Psoas muscle (tissue), 8 donors: ENCODE data around the gene LMTK3. TPM values are rescaled to one million over a fixed set of nuclear protein-coding genes. Genes with fewer than 3 reads are reported as not detected.

Experiments
- ATAC-seq, 4 donors: fragments of 200-7000 bp; cut with Tn5 transposase; one replicate each; pipeline ENCODE4 v1.9.1; 2020; ENCODE audit warnings: moderate library complexity in 3 of 4, mild to moderate bottlenecking in 2 of 4
- DNase-seq, 2 donors: peaks; one replicate each; pipeline ENCODE4 v3.0.0-alpha.2; 2020
- H3K27ac ChIP-seq: fragments of 200-600 bp; one replicate; pipeline ENCODE4 v1.8.0; 2022
- H3K27me3 ChIP-seq, 3 donors: fragments of 200-600 bp in 1 of 3; one replicate each; pipeline versions ENCODE4 v1.6.1 to v1.8.0; 2013 to 2022; ENCODE audit warnings: low read length in 2 of 3, mild to moderate bottlenecking in 2 of 3, moderate library complexity in 1 of 3; ENCODE audit not compliant: insufficient read depth in 3 of 3
- H3K36me3 ChIP-seq, 2 donors: fragments of 200-600 bp in 1 of 2; one replicate each; pipeline versions ENCODE4 v1.6.1 to v1.8.0; 2013 to 2022; ENCODE audit warnings: low read depth in 1 of 2, mild to moderate bottlenecking in 1 of 2, moderate library complexity in 1 of 2; ENCODE audit not compliant: insufficient read depth in 1 of 2
- H3K4me1 ChIP-seq: fragments of 200-600 bp; one replicate; pipeline ENCODE4 v1.8.0; 2022
- H3K4me3 ChIP-seq: fragments of 200-600 bp; one replicate; pipeline ENCODE4 v1.8.0; 2022; ENCODE audit warnings: mild to moderate bottlenecking
- H3K9me3 ChIP-seq: fragments of 200-600 bp; one replicate; pipeline ENCODE4 v1.8.0; 2022
- WGBS, 3 donors: extraction: QIAGEN DNeasy Blood & Tissue Kit; methylation state at CpG; one replicate each; pipeline versions ENCODE4 v1.1.6 to v1.1.7; 2013; 5-methylcytosine and 5-hydroxymethylcytosine counted together
- intact Hi-C, 2 donors: fragments of 100-400 bp; cut with DNase I; formaldehyde crosslinking; loops; one replicate each; pipeline versions ENCODE4 v1.11.0 to v1.14.2; 2022
- polyA plus RNA-seq, 3 donors: library from polyadenylated mRNA; stranded (reverse); fragments of 200-250 nt; gene quantifications; one replicate each; pipeline ENCODE4 v1.2.3, GENCODE V29; 2013
- total RNA-seq, 4 donors: library from RNA; stranded (reverse); fragmentation: NEBNext Ultra II Directional in 2 of 4; extraction: Animal tissue kit (Norgen Biotek cat#: 25700) in 2 of 4; gene quantifications; one replicate each; pipeline versions ENCODE4 v1.2.1 to v1.2.4, GENCODE V29; 2021 to 2023
- TF ChIP-seq, protein P1 (sequence below): fragments of 200-600 bp; IDR thresholded peaks from one replicate; pipeline ENCODE4 v1.8.0; 2022; ENCODE audit warnings: antibody characterized with exemption
- donor health status: healthy with polysubstance abuse.
- donor health status: DM: no; HTN: no; CAD: no; lungs with moderate emphysema.
- donor health status: Bipolar disorder and iron deficiency.
- donor health status: healthy.
- donor health status: DM: yes; HTN: yes; CAD: no.
- donor health status: DM: no; HTN: no; CAD: no.
- donor health status: DM: no; HTN: no; CAD: no.
- donor health status: DM: yes; HTN: yes; CAD: no.

Gene LMTK3
- total and polyA plus RNA-seq, 7 donors = 0.03 to 0.14 (median 0.06) TPM; not detected in 2

DNA sequence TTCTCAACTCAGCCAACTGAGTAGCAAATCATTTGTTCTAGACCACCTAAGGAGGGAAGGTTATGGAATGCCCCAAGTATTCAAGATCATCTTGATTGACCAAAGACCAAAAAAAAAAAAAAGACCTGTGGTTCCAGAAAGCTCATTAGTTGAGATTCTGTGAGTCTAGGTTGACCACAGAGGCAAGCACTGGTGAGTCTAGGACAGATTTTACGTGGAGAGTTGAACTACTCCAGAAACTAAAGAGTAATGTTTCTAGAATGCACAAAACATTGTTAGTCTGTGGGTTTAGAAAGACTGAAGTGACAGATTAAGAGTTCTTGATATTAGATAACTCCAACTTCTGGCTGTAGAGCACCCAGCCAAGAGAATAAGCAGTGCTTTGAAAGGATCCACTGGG lies 46.4 kb downstream of the LMTK3 start:
- 96 to 100% (median 98%) methylated on average over 1 of the region's 1 CpG for WGBS, 3 donors
- Histone ChIP-seq H3K4me1 (peaks cover 8% of the 10 kb centered on the region), H3K9me3 (no peaks in the 10 kb centered on the region), H3K27ac (no peak overlapping the region), H3K4me3 (no peak overlapping the region), H3K36me3 (peaks cover 0 to 2% of the 10 kb centered on the region in 2 donors), H3K27me3 (no peaks in the 10 kb centered on the region)
- TF ChIP-seq, protein P1, sequence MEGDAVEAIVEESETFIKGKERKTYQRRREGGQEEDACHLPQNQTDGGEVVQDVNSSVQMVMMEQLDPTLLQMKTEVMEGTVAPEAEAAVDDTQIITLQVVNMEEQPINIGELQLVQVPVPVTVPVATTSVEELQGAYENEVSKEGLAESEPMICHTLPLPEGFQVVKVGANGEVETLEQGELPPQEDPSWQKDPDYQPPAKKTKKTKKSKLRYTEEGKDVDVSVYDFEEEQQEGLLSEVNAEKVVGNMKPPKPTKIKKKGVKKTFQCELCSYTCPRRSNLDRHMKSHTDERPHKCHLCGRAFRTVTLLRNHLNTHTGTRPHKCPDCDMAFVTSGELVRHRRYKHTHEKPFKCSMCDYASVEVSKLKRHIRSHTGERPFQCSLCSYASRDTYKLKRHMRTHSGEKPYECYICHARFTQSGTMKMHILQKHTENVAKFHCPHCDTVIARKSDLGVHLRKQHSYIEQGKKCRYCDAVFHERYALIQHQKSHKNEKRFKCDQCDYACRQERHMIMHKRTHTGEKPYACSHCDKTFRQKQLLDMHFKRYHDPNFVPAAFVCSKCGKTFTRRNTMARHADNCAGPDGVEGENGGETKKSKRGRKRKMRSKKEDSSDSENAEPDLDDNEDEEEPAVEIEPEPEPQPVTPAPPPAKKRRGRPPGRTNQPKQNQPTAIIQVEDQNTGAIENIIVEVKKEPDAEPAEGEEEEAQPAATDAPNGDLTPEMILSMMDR = no peak
- ATAC-seq (no peak), DNase-seq (no peak)
- intact Hi-C loops = no loop called here

DNA sequence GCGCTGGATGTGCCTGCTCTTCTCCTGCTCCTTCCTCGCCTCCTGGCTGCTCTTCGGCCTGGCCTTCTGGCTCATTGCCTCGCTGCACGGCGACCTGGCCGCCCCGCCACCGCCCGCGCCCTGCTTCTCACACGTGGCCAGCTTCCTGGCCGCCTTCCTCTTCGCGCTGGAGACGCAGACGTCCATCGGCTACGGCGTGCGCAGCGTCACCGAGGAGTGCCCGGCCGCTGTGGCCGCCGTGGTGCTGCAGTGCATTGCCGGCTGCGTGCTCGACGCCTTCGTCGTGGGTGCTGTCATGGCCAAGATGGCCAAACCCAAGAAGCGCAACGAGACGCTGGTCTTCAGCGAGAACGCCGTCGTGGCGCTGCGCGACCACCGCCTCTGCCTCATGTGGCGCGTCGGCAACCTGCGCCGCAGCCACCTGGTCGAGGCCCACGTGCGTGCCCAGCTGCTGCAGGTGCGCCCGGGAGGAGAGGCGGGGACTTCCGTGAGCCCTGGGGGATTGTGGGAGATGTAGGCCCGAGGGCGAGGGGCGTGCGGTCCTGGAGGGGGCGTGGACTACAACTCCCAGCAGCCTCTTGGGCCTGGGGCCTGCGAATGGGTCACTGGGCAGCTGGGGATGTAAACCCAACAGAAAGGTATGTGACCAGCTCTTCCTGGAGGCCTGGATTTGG lies 49.5 kb downstream of the LMTK3 start:
- H3K27me3 ChIP-seq = no peaks in the 10 kb centered on the region
- H3K36me3 ChIP-seq = no peaks in the 10 kb centered on the region
- no peak overlapping the region for H3K27ac ChIP-seq
- peak in 1 of 2 donors; percentile 51 for DNase-seq
- TF ChIP-seq, protein P1 = no peak
- intact Hi-C loops = no loop called here
- H3K4me1 ChIP-seq = no peaks in the 10 kb centered on the region
- 76 to 77% (median 77%) methylated on average over 62 of the region's 62 CpGs for WGBS, 3 donors
- H3K4me3 ChIP-seq = no peak overlapping the region
- H3K9me3 ChIP-seq = no peaks in the 10 kb centered on the region
- ATAC-seq = peak in 2 of 4 donors; percentile 4 to 34

DNA sequence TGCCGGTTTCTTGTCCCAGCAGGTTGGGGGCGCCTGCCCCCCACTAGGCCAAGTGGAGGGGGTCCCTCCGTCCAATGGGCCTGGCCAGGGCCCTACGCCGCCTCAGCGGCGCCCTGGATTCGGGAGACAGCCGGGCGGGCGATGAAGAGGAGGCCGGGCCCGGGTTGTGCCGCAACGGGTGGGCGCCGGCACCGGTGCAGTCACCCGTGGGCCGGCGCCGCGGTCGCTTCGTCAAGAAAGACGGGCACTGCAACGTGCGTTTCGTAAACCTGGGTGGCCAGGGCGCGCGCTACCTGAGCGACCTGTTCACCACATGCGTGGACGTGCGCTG lies 50.0 kb downstream of the LMTK3 start:
- ATAC-seq = peak in 1 of 4 donors; percentile 16
- Histone ChIP-seq H3K27me3 (no peaks in the 10 kb centered on the region), H3K36me3 (peaks cover 0 to 5% of the 10 kb centered on the region in 2 donors), H3K4me1 (no peaks in the 10 kb centered on the region), H3K9me3 (no peaks in the 10 kb centered on the region), H3K4me3 (no peak overlapping the region), H3K27ac (no peak overlapping the region)
- intact Hi-C loops = no loop called here
- DNase-seq = peak in 1 of 2 donors; percentile 48
- 87 to 92% (median 90%) methylated on average over 13 to 36 of the region's 36 CpGs for WGBS, 3 donors
- TF ChIP-seq, protein P1 = no peak

DNA sequence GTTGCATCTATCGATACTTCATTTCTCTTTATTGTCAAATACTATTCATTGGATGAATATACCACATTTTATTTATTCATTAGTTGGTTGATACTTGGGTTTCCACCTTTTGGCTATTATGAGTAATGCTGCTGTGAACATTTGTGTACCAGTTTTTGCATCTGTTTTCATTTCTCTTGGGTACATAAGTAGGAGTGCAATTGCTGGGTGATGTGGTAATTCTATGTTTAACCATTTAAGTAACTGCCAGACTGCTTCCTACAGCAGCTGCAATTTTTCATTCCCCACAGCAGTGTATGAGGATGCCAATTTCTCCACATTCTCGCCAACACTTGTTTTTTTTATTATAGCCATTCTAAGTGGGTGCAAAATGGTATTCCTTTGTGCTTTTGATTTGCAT lies 53.6 kb downstream of the LMTK3 start:
- intact Hi-C loops = no loop called here
- no peak for DNase-seq
- no peaks in the 10 kb centered on the region for H3K27me3 ChIP-seq
- H3K27ac ChIP-seq = no peak overlapping the region
- no peaks in the 10 kb centered on the region for H3K9me3 ChIP-seq
- peaks cover 6% of the 10 kb centered on the region for H3K4me1 ChIP-seq
- TF ChIP-seq, protein P1 = no peak
- no peak overlapping the region for H3K4me3 ChIP-seq
- ATAC-seq = no peak
- H3K36me3 ChIP-seq = peaks cover 0 to 26% of the 10 kb centered on the region in 2 donors
- 82 to 89% (median 89%) methylated on average over 2 of the region's 2 CpGs for WGBS, 3 donors

DNA sequence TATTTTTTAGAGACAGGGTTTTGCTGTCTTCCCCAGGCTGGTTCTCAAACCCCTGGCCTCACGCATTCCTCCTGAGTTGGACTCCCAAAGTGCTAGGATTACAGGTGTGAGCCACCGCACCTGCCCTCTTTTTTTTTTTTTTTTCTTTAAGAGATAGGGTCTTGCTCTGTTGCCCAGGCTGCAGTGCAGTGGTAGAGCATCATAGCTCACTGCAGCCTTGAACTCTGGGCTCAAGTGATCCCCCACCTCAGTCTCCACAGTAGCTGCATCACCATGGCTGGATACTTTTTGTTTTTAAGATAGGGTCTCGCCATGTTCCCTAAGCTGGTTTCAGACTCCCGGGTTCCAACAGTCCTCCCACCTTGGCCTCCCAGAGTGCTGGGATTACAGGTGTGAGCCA lies 54.8 kb downstream of the LMTK3 start:
- DNase-seq (no peak), ATAC-seq (no peak)
- Histone ChIP-seq H3K4me3 (no peak overlapping the region), H3K9me3 (no peaks in the 10 kb centered on the region), H3K4me1 (peaks cover 16% of the 10 kb centered on the region), H3K36me3 (peaks cover 0 to 37% of the 10 kb centered on the region in 2 donors), H3K27ac (no peak overlapping the region), H3K27me3 (no peaks in the 10 kb centered on the region)
- WGBS, 3 donors = 94 to 96% (median 94%) methylated on average over 4 of the region's 4 CpGs
- intact Hi-C loops = no loop called here
- TF ChIP-seq, protein P1 = no peak
